Bone marrow (tissue), 2 donors: Measurements from ENCODE around the gene MAP2K6.

Experiments used
- DNase-seq, 2 donors: peaks; one replicate each; lab custom pipeline; 2025; lab: John Stamatoyannopoulos, UW

Gene MAP2K6

DNA sequence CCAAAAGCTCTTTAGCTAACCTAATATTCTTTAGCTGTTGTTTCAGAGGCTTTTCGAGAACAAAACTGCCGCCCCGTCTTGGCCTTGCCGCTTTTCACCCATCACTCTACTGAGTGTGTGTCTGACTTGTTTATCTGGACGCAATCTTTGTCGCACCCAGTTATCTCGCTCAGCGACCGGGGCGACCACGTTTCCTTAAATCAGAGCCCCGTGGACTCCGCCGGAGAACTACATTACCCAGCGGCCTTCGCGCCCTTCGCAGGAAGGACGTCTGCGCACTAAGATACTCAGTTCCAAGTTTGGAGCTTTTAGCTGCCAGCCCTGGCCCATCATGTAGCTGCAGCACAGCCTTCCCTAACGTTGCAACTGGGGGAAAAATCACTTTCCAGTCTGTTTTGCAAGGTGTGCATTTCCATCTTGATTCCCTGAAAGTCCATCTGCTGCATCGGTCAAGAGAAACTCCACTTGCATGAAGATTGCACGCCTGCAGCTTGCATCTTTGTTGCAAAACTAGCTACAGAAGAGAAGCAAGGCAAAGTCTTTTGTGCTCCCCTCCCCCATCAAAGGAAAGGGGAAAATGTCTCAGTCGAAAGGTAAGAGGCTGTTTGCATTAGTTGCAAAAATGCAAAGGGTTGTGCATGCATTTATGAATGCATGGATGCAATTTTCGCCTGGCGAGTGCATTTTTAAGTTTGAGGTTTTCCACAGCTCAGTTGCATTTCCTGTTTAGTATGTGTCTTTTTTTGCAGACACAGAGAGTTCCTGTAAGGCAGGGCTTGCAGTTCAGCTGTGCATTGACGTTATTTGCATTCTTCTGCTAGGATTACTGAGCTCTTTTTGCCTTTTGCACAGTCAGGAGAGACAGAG is at the start of gene MAP2K6:
MAP2K6 (plus strand) TSS at position 290 of the 867 bp plus-strand sequence; CDS start at position 578, 288 bp downstream.
- peak in 1 of 2 donors; percentile 22 for DNase-seq

DNA sequence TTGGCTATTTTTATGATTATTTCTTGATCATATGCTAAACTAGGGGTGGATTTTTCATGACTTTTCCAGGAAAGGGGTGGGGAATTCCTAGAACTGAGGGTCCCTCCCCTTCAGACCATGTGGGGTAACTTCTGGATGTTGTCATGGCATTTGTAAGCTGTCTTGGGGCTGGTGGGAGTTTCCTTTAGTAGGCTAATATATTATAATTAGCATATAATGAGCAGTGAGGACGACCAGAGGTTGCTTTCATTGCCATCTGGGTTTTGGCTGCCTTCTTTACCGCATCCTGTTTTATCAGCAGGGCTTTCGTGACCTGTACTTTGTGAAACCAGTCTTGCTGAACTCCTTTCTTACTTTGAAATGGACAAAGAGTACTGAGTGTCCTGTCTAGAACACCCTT is 47.2 kb upstream of the MAP2K6 start:
- no peak for DNase-seq

DNA sequence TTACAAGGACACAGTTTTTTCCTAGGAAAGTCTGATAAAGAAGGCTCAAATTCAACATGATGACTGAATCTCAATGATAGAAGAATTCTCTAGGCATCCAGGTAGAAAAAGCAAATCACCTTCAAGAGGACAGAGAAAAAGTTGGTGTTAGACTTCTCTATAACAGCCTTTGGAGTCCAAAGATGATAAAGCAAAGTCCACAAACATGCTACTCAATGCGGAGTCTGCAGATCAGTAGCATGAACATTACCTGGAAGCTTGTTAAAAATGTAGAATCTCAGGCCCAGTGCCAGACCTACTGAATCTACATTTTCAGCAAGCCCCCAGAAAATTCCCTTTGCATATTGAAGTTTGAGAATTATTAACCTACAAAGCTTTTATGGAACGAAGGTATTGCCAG is 41.4 kb upstream of the MAP2K6 start:
- no peak for DNase-seq

DNA sequence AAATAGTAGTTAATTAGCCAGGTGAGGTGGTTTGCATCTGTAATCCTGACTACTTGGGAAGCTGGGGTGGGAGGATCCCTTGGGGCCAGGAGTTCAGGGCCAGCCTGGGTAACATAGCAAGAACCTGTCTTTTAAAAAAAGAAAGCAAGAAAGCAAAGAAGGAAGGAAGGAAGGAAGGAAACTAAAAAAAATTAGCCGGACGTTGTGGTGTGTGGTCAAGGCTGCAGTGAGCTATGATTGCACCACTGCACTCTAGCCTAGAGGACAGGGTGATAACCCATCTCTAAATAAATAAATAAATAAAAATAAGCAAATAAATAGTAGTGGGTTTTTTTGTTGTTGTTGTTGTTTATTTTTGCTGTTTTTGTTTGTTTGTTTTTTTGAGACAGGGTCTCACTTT is 39.3 kb upstream of the MAP2K6 start:
- DNase-seq, result no peak

DNA sequence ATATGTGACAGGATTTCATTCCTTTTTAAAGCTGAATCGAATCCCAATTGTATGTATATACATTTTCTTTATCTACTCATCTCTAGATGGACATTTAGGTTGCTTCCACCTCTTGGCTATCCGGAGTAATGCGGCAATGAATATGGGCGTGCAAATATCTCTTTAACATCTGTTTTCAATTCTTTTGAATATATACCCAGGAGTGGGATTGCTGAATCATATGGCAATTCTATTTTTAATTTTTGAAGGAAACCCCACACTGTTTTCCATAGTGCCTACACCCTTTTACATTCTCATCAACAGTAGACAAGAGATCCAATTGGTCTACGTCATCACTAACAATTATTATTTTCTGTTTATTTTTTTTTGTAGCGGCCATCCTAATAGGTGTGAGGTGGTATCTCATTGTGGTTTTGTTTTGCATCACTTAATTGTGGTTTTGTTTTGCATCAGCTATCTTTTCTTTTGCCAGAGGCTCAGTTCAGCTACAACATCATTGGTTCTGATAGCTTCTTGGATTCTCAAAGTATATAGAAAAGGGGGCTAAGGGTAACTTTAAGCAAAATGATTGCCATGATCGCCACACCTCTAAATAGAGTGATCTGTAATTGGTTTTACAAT is 25.6 kb upstream of the MAP2K6 start:
- DNase-seq, result no peak

DNA sequence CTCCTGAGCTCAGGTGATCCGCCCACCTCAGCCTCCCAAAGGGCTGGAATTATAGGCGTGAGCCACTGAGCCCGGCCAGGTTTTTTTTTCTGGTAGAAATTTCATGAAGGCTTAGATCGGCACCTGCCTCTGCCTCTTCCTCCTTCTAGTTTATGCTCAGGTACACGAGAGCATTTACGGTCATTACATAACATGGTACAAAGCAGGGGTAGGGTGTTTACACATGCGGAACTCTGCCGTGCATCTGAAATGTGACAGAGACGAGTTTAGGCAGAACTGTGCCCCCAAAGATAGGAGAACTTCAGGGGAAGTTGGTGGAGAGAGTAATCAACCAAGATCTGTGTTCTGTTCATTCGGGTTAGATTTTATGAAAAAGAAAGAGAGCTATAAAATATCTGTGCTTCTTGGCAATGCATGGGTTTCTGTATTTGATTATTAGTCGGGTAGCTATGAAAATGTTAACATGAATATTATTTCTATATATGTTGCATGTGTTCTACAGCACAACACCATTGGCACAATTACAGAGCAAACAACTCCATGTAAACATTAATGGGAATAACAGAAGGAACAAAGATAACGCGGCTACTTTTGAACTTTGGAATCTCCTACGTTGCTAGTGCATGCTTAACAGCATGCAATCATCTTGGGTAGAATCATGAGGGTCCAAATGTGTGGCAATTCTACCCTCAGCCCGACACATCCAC is 23.5 kb upstream of the MAP2K6 start:
- no peak for DNase-seq

DNA sequence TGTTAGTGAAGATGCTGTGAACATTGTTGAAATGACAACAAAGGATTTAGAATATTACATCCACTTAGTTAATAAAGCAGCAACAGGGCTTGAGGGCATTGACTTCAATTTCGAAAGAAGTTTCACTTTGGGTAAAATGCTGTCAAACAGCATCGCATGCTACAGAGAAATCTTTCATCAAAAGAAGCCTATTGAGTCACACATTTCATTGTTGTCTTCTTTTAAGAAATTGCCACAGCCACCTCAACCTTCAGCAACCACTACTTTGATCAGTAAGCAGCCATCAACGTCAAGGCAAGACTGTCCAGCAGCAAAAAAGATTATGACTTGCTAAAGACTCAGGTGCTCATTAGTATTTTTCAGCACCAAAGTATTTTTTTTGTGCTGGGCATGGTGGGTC is 13.2 kb upstream of the MAP2K6 start:
- no peak for DNase-seq

DNA sequence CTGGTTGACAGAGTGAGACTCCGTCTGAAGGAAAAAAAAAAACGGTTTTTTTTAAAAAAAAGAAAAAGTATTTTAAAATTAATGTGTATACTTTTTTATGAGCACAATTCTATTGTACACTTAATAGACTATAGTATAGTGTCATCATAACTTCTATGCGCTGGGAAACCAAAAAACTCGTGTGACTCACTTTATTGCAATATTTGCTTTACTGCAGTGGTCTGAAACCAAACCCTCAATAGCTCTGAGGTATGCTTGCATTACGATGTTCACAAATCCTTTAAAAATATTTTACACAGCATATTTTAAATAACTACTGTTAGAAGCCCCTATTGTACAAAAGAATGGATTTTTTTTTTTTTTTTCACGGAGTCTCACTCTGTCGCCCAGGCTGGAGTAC is 12.4 kb upstream of the MAP2K6 start:
- DNase-seq, result no peak

DNA sequence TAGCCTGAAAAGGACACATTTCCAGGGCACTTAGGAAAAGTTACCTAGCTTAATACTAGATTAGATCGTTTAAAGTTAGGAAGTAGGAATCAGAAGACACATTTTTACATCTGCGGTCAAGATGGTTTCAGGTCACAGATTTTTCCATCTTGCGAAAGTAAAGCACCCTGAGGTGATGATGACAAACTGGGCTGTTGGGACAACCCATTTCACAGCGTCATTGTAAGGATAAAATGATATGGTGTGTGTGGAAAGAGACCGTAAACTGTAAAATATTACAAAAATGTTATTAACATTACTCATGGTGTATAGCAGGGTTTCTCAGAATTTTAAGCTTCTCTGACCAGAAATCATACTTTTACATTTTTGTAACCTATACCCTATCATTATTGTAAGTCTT is 10.1 kb upstream of the MAP2K6 start:
- DNase-seq, result no peak

DNA sequence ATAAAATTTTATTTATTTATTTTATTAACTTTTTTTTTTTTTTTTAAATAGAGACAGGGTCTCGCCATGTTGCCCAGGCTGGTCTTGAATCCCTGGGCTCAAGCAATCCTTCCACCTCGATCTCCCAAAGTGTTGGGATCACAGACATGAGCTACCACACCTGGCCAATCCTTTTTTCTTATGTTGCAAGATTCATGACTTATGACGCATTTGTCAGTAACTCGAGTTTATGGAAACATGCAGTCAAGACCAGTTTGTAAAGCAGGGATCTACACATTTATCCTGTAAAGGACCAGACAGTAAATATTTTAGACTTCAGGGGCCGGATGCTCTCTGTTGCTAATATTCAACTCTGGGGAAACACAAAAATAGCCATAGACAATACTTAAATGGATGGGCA is 9.4 kb upstream of the MAP2K6 start:
- no peak for DNase-seq

DNA sequence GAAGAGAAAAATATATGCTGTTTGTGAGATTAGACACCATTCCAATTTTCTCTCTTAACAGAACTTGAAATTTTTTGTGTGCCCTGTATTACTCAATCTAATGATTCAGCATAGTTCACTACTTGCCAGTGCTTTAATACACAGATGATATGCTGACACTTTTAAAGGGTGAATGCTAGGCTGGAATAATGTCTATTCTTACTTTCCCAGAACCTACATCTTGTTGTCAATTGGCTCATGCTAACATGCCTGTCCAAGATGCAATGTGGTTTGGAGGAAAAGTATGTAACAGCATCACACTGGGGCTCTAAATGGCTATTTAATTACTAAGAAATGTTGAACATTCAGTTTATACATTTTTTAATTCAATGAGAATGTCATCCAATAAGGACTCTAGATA is 7.6 kb upstream of the MAP2K6 start:
- DNase-seq, result no peak

DNA sequence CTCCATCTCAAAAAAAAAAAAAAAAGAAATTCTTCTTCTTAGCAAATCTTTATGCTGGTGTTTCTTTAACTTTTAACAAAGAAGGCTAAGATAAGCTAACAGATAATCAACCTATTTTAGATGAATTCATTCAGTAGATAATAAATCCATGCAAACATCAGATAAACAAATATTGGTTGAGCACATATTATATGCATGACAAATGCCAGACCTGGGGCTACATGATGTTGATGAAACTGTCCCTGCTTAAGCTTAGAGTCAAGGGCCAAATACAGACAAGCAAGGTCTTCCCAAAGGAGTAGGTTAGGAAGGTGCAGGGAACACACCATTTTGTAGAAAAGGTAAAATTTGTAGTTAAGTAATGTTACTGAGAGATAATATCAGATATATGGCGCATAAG is 6.7 kb upstream of the MAP2K6 start:
- DNase-seq, result no peak

DNA sequence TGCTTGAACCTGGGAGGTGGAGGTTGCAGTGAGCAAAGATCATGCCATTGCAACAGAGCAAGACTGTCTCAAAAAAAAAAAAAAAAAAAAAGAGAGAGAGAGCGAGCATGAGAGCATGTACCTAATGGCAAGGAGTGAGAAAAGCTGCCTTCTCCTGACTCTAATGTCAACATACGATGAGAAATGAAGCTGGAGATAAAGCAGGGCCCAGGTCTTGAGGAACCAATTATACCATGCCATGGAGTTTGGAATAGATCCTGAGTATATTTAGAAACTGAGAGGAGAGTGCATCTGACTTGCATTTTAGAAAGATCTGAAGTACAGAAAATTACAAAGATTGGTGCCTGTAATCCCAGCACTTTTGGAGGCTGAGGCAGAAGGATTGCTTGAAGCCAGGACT is 3.8 kb upstream of the MAP2K6 start:
- DNase-seq, result no peak

DNA sequence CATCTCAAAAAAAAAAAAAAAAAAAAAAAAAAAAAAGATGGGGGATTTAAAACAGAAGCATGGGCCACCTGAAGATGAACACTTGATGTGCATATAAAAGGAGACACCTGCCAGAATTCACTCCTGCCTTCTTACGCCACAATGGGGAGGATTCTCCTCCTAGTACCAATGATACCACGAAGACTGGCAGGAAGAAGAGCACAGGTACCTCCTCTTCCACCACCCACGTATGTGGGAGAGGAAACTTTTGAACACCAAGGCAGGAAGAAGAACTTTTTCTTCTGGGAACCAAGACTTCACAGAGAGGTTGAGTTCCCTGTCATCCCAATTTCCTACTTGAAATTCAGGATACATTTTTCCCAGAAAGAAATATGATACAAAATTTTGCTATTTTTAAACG is 2.7 kb upstream of the MAP2K6 start:
- DNase-seq, result no peak

DNA sequence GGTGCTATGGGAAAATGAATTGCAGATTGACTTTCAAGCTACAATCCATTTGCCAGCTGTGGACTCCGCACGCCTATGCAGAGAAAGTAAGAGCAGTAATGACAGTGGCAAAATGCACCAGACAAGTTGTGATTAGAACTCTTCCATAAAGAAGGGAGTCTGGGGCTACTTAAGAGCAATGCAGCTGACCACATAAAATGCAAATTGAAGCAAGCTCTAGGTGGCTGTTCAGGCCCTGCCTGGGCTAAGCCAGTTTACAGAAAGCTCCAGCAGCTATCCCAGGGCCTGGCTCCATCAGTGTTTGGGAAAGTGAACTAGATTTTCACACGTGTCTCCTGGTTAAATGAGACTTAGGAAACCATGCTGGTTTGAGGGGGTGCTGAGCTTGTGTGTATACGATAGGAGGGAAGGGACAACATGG is 2.2 kb upstream of the MAP2K6 start:
- DNase-seq, result no peak

DNA sequence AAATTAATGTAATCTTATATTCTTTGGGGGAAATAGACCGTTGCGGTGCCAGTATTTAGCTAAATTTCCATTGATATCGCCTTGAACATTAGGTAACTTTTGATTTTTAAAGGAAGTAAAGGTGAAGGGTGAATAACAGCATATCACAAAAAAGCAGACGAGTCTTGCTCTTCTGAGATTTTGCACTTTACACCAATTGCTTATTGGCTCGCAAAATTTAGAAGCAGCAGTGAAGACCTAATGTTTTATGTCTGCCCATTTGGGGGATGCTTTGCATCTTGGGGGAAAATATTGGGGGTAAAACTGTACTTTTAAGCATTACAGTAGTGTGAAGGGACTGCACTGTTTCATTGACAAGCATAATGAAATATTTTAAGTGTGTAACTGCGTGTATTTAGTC is 934 bp downstream of the MAP2K6 start:
- DNase-seq, result no peak

DNA sequence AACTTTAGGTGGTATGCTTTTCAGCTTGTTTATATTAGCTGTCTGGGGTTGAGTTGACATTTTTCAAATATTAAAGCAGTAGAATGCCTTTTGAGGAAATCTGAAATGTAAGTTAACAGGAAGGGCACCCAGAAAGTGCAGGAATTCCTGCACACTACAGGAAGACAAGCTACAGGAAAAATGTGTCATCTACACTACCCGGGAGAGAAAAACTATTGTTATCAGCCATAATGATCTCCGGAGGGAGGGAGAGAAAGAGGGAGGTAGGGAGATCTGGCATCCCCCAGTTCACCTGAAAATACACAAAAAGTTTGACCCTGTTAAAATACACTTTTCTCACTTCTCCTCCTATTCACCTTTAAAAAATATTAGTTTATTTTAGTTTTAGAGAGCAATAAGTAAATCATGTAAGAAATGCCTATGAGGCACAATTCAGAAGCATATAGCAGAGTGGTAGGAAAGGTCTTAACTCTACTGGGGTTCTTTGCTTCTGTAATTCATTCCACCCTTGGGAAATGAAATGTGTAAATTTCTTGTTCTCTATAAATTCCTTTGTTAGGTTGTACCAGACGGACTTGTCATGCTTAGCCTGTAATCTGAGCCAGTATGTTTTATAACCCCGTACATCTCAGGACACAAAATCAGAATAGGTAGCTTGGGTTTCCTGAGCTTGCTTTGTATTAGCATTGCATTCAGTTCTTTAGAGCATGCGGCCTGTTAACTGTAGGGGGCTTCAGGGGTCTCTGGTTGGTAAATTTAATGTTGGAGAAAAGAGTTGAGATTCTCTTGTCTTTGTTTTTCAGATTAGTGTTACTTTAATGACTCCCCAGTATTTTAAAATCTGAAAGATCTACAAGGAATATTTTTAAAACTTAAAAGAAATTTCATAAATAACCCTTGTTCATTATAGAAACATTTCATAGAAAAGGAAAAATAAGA is 3.3 kb downstream of the MAP2K6 start:
- no peak for DNase-seq

DNA sequence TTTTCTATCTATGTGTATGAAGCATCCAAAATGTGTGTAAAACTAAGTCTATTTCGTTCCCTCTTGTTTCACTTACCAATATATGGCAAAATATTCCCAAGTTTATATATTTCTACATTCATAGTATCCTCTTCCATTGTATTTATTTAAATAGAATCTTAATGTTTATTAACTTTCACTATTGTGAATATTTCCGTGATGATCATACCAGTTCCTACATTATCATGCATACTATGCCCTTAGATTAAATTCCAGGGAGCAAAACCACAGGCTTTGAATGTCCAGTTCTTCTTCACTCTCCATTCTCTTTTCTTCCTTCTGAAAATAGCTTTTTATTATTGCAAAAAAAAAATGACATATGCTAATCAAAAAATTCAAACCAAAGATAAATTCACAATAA is 4.0 kb downstream of the MAP2K6 start:
- no peak for DNase-seq

DNA sequence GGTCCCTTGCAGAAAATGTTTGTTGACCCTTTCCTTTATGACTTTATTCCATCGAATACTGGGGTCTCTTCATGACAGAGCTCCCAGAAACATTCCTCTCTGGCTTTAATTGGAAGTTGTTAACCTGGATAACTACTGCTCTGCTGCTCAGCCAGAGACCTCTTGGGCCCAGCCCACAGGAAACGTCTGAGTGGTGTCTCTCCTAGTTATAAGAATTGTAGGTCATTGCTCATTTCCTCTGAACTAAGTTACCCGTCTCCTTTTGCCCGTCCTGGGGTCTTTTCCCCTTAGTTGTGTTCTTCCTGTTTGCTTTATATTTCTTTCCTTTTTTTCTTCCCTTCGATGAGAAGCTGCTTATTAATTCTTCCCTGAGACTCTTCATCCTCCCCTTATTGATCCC is 9.0 kb downstream of the MAP2K6 start:
- no peak for DNase-seq

DNA sequence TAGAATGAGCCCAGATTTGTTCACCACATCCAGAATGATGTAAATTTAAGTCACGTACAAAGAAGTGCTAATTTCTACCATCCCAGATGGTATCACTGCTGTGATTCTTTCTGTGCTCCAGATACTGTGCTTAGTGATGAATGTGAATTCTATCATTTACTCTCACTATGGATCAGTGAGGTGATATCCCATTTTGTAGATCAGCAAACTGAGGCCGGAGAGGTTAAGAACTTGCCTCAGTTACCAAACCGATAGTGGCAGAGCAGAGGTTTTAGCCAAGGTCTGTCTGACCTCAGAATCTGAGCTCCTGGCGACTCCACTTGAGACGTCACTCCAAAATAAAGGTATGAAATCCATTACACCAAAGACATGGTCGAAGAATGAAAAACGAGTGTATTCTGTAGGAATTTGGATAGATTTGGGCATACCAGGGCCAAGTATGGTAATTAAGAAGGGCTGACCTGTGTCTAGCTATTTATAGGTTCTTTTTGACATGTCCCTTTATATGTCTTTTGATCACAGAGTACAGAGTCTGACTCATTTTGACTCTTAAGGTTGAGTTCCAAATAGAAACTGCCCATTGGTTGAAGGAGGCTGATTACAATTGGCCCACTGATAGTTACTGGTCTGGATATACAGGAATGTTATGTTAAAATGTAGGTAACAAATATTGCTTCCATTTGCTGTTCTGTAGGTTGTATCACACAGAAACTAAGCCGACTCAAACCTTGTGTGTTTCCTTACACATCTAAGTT is 10.0 kb downstream of the MAP2K6 start:
- no peak for DNase-seq

DNA sequence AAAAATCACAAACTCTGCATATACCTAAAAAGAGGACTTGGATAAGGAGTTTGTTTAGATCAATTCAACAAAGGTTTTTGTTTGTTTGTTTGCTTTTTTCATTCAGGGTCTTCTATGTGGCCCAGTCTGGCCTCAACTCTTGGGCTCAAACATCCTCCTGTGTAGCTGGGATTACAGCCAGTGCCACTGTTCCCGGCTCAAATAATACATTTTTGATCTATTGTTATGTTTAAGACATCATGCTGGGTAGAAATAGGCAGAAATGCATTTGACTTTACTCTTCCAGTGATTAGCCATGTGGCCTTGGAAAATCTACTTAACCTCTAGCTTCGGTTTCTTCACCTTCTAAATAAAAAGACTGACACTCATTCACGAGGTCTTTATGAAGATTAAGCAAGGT is 11.5 kb downstream of the MAP2K6 start:
- DNase-seq, result no peak
